GM21576 (cell line): Measurements from ENCODE around the gene NLK.

ENCODE experiments used
- ATAC-seq: cut with Tn5 transposase; IDR thresholded peaks from one replicate; pipeline ENCODE4 v1.9.1; 2021; ENCODE audit warnings: mild to moderate bottlenecking, moderate library complexity; ENCODE audit not compliant: unreplicated experiment

NLK gene

DNA sequence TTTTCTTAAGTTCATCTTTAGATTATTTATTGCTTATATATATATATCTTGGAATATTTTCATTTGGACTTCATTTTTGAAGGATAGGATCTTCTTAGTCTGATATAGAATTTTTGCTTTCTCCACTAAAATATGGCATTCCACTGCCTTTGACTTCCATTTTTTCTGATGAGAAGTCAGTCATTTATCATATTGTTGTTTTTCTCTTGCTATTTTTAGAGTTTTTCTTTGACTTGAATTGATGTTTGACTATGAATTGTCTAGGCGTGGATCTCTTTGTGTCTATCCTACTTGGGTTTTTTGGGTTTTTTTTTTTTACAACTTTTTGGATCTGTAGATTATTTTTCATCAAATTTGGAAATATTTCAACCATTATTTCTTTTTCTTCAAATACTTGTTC lies 67.7 kb downstream of the NLK start:
- no peak for ATAC-seq

DNA sequence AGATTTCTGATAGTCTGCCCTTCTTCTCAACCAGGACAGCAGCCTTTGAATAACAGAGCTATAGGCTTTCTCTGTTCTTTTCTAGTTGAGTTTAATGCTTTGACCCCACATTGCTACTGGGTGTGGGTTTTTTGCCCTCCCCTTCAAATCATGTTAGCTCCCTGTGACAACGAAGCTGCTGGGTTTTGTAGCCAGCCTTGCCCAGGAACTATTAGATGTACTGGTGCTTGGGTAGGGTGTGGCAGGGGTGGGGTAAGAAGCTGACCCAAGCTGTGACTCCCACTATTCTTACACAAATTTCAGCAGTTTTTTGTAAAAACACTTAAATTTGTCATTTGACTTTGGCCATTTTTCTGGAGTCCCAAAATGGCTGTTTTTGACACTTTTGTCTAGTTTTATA lies 69.7 kb downstream of the NLK start:
- no peak for ATAC-seq

DNA sequence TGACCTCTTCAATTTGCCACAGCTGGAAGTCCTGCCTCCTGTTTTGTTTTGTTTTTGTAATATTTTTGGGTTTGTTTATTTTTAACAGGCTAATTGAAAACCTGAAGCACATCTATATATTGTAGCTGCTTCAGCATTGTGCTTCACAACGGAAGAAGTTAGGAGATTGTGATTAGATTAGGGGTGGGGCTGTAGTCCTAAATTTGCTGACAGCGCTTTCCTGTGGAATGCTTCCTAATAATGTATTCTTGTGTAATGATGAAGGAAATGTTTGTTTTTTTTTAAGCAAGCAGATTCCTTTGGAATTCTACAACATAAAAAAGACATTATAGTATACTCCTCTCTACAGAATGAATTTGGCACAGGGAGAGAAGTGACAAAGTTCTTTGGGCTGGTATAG lies 70.1 kb downstream of the NLK start:
- ATAC-seq: no peak

- no peak for ATAC-seq
Measured at GRCh38 chr17:28113269-28113668, 70.8 kb downstream of the NLK start.

DNA sequence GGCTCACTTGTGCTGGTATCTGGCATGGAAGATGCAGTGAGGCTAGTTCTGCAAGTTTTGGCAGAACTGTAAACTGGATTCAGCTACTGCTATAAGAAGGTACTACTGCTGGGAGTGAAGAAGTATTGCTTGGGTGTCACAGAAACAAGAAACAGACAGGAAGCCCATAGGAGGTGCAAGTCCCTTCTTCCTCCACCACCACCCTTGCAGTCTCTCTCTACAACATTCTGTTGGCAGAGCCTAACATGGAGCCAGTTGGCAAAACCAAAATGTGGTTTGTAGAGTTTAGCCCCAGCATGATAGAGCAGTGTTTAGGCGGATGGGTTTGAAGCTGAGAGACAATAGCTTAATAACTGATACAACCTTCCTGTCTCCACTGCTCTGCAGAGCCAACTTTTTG lies 72.6 kb downstream of the NLK start:
- ATAC-seq: no peak

GRCh38 chr17:28117304-28117703 lies 74.8 kb downstream of the NLK start:
- no peak for ATAC-seq

GRCh38 chr17:28118362-28118761 lies 75.9 kb downstream of the NLK start:
- no peak for ATAC-seq

- ATAC-seq: no peak
Measured at GRCh38 chr17:28119046-28119445, 76.6 kb downstream of the NLK start.

GRCh38 chr17:28119560-28119959 lies 77.1 kb downstream of the NLK start:
- no peak for ATAC-seq

- ATAC-seq: no peak
Measured at GRCh38 chr17:28120766-28121165, 78.3 kb downstream of the NLK start.

GRCh38 chr17:28124962-28125361 lies 82.5 kb downstream of the NLK start:
- no peak for ATAC-seq

DNA sequence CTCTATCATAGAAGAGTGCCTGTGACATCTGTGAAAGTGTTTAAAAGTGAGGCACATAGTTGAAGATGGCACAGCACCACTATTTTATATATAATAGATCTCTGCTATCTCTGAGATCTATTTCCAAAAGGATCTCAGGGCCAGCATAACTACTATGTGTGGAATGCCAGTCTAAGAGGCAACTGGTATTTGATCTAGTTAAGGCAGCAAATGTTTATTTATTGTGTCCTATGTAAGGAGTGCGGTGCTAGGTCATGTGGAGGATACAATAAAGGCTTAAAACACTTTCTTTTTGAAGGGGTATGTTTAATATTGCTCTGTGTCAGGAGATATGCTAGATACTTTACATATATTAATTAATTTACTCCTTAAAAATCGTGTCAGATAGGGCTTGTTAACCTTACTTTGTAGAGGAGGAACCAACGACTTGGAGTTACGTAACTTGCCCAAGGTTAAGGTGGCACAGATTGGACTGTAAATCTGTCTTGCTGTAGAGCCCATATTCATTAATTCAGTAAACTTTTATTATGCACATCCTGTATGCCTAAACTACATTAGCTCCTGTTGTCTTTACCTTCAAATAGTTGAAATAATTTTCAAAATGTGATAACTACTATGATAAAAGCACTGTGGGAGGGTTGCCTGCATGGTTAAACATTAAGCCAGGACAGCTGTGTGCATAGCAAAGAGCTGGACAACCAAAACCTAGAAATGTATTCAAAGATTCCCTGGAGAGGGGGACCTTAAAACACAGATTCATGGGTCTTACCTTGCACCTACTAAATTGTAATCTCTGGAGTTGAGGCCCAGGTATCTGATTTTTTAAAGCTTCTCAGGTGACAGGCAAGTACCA lies 83.3 kb downstream of the NLK start:
- no peak for ATAC-seq

DNA sequence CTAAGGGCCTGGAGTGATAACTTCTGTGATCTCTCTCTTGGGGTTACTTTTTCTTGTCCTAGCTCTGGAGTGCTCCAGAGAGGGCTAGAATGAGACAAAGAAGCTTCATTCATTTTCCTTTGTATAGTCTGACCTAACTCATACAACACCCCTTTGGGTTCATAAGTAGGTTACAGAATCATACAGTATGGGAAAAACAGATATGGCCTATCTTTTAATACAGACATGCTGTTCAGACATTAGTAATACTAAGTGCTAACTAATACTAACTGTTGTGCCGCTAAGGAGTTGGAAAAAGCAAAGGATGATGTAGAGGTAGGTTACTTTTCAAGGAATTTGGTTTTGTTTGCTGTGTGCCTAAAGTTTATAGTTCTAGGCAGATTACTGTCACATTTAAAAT lies 84.7 kb downstream of the NLK start:
- no peak for ATAC-seq

GRCh38 chr17:28128779-28129178 lies 86.3 kb downstream of the NLK start:
- no peak for ATAC-seq

DNA sequence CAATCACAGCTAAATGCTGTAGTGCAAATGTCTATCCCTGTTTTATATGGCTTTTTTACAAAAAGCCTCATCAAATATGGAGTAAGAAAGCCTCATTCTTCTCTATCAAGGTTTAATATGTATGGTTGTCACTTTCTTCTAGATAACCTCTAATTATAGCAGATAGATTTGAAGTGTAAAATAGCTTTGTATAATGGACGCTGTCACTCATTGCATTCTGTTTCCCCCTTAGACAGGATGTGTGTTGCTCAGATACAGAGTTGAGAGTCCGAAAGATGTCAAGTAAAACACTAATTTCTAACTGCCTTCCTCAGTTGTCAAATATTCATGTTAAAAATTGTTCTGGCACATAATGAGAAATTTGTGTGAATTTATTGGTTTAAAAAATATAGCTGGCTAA lies 88.0 kb downstream of the NLK start:
- ATAC-seq: no peak

GRCh38 chr17:28131599-28131998 lies 89.1 kb downstream of the NLK start:
- ATAC-seq: no peak

DNA sequence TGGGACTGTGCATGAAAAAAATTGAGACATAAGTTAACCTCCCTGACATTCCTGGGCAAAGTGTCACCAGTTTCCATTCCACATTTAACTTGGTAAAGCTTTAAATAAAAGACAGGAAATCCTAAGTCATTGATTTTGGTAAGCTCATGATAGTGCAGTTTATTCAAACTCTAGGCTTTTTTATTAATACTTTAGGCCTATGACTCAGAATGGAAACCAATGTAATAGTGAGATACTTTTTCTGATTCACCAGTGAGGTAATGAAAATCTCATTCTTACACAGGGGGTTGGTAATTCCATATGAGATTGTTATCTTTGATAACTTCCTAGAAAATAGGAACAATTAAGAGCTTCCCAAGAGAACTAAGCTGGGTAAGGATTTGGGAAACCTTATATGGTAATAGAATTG lies 91.1 kb downstream of the NLK start:
- no peak for ATAC-seq

GRCh38 chr17:28136923-28137322 lies 94.4 kb downstream of the NLK start:
- ATAC-seq: no peak

GRCh38 chr17:28139822-28140221 lies 97.3 kb downstream of the NLK start:
- ATAC-seq: no peak

DNA sequence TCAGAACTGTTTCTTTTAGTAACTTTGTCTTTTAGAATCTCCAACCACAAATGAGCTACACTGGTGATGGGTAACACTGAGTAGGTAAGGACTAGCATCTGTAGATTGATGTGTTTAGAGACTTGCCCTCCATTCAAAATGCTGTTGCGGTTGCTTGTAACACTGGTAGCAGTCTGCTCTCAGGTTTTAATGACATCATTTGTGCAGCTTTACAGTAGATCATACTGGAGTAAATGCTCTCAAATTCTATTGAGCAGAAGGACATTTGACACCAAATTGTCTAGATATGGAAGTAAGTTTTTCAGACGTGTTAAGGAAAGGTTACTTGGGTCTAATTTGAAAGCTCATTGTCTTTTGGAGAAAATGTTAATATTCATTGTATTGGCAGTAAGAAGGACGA lies 98.8 kb downstream of the NLK start:
- ATAC-seq: no peak

- no peak for ATAC-seq
Measured at GRCh38 chr17:28141773-28142172, 99.3 kb downstream of the NLK start.

DNA sequence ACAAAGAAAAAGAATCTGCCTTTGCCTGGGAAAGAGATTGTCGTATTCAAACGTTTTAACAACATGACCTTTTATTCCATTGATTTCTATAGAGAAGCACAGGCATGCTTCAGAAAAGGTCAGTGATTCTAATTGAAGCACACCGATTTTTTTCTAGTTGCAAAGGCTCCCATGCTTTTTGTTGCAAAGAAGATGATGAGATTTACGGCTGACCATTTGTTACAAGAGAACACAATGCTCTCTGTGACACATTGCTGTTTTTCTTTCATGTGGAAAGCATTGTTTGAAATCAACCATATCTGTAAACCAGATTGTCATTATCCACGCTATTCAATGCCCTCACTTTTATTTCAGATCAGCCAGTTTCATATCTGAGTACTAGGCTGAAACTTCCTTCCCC lies 99.8 kb downstream of the NLK start:
- ATAC-seq: no peak

GRCh38 chr17:28144019-28144418 lies 101.5 kb downstream of the NLK start:
- ATAC-seq: no peak
